Nephron (organoid): ENCODE data around the gene GYG2.
"Not testable (repeated sequence)": the region's sequence is repeated elsewhere in the genome, so short reads cannot be mapped to it uniquely, and the experiment has no call there.

ENCODE experiments used
- H3K27ac Mint-ChIP-seq, 3 experiments: 2 replicates each; pipeline ENCODE4 v1.8.0; 2020; ENCODE audit warnings: mixed read lengths in 3 of 3, mild to moderate bottlenecking in 2 of 3, moderate library complexity in 1 of 3
- H3K27me3 Mint-ChIP-seq: 2 replicates; pipeline ENCODE4 v1.8.0; 2021; ENCODE audit warnings: low read depth, mild to moderate bottlenecking, moderate library complexity, mixed read lengths
- H3K36me3 Mint-ChIP-seq: 2 replicates; pipeline ENCODE4 v1.8.0; 2020; ENCODE audit warnings: low read depth, mixed read lengths
- H3K4me1 Mint-ChIP-seq: 2 replicates; pipeline ENCODE4 v1.8.0; 2020; ENCODE audit warnings: mixed read lengths
- H3K4me3 Mint-ChIP-seq, 3 experiments: 2 replicates each; pipeline ENCODE4 v1.8.0; 2020; ENCODE audit warnings: mild to moderate bottlenecking in 3 of 3, mixed read lengths in 3 of 3, moderate library complexity in 2 of 3
- H3K9me3 Mint-ChIP-seq: 2 replicates; pipeline ENCODE4 v1.8.0; 2020; ENCODE audit warnings: mixed read lengths
- TF ChIP-seq, protein P1 (sequence below), 3 experiments: fragments of 200-600 bp; sonication (generic); IDR thresholded peaks; one replicate each; pipeline ENCODE4 v1.5.0; 2021; ENCODE audit warnings: antibody characterized with exemption in 3 of 3; ENCODE audit not compliant: unreplicated experiment in 3 of 3

The GYG2 gene

DNA sequence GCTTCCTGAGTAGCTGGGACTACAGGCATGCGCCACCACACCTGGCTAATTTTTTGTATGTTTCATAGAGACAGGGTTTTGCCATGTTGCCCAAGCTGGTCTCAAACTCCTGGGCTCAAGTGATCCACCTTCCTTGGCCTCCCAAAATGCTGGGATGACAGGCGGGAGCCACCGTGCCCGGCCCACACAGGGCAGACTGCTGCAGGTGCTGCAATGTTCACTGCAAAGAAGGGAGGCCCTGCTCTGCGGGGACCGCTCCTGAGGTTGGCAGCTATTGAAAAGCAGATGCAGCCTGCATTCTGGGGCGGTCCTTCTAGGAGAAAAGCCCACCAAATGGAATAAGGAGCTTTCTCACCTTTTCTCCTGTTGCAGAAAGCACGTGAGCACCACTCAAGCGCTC lies 95.4 kb downstream of the GYG2 start:
- Mint-ChIP-seq H3K4me3 (no peak overlapping the region), H3K4me1 (peaks cover 5% of the 10 kb centered on the region), H3K27ac (no peak overlapping the region), H3K9me3 (no peaks in the 10 kb centered on the region), H3K27me3 (no peaks in the 10 kb centered on the region), H3K36me3 (peaks cover 45% of the 10 kb centered on the region)
- TF ChIP-seq, protein P1, sequence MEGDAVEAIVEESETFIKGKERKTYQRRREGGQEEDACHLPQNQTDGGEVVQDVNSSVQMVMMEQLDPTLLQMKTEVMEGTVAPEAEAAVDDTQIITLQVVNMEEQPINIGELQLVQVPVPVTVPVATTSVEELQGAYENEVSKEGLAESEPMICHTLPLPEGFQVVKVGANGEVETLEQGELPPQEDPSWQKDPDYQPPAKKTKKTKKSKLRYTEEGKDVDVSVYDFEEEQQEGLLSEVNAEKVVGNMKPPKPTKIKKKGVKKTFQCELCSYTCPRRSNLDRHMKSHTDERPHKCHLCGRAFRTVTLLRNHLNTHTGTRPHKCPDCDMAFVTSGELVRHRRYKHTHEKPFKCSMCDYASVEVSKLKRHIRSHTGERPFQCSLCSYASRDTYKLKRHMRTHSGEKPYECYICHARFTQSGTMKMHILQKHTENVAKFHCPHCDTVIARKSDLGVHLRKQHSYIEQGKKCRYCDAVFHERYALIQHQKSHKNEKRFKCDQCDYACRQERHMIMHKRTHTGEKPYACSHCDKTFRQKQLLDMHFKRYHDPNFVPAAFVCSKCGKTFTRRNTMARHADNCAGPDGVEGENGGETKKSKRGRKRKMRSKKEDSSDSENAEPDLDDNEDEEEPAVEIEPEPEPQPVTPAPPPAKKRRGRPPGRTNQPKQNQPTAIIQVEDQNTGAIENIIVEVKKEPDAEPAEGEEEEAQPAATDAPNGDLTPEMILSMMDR (IDR thresholded peaks at IDR 0.05; ENCODE audit: unreplicated experiment in 3 of 3) = no peak

GRCh38 chrX:2926255-2926654 lies 97.5 kb downstream of the GYG2 start:
- not testable (repeated sequence) for H3K9me3 Mint-ChIP-seq, H3K4me1 Mint-ChIP-seq, H3K27me3 Mint-ChIP-seq
- Mint-ChIP-seq H3K27ac (peak overlapping the region; percentile 52 to 84 (median 83)), H3K36me3 (peaks cover 33% of the 10 kb centered on the region), H3K4me3 (peak overlapping the region; percentile 65 to 76 (median 68))

DNA sequence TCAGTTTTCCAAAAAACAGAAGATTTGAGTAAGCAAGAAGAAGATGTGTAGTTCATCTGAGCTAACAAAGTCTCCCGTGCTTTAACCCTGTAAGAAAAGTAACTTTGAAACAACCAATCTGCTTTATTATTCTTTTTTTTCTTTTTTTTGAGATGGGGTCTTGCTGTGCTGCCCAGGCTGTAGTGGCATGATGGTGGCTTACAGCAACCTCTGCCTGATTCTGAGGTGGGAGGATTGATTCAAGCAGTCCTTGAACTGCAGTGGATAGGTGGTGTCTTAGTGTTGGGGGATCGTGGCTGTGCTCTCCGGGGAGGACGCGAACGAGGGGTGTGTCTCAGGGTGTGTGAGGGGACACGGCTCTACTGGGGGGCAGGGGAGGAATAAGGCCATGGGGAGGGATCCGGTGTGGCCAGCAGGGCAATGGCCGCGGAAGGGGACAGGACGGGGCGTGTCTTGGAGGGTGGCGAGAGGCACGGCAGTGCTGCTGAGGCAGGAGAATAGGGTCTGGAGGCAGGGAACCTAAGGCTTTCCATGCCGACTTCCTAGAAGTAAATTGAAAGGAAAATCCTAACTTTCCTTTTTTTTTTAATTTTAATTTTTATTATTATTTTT lies 98.0 kb downstream of the GYG2 start:
- Mint-ChIP-seq H3K4me1 (peaks cover 5% of the 10 kb centered on the region), H3K27ac (peak overlapping the region; percentile 52 to 84 (median 83)), H3K27me3 (no peaks in the 10 kb centered on the region), H3K36me3 (peaks cover 32% of the 10 kb centered on the region), H3K4me3 (peak overlapping the region; percentile 65 to 76 (median 68)), H3K9me3 (peaks cover 6% of the 10 kb centered on the region)
- TF ChIP-seq, protein P1 (IDR thresholded peaks at IDR 0.05; ENCODE audit: unreplicated experiment in 3 of 3) = no peak

- Mint-ChIP-seq H3K4me3 (peak overlapping the region; percentile 94 to 96 (median 95)), H3K4me1 (peaks cover 5% of the 10 kb centered on the region), H3K27me3 (no peaks in the 10 kb centered on the region), H3K27ac (peak overlapping the region; percentile 96 to 100 (median 99)), H3K36me3 (peaks cover 32% of the 10 kb centered on the region), H3K9me3 (peaks cover 6% of the 10 kb centered on the region)
- TF ChIP-seq, protein P1 (IDR thresholded peaks at IDR 0.05; ENCODE audit: unreplicated experiment in 3 of 3) = no peak
Observed at GRCh38 chrX:2928191-2928582, 99.5 kb downstream of the GYG2 start.

GRCh38 chrX:2928583-2929434 lies 100.1 kb downstream of the GYG2 start, which contains the start of gene ARSD:
ARSD (minus strand) TSS chrX:2929339; CDS start chrX:2929275, 64 bp downstream.
- Mint-ChIP-seq H3K4me1 (peaks cover 5% of the 10 kb centered on the region), H3K4me3 (peak within 1 kb of the TSS; percentile 94 to 96 (median 95)), H3K9me3 (peaks cover 6% of the 10 kb centered on the region), H3K27ac (peak within 1 kb of the TSS; percentile 96 to 100 (median 99)), H3K27me3 (no peaks in the 10 kb centered on the region), H3K36me3 (peaks cover 26% of the 10 kb centered on the region)
- TF ChIP-seq, protein P1 (IDR thresholded peaks at IDR 0.05; ENCODE audit: unreplicated experiment in 3 of 3) = no peak

DNA sequence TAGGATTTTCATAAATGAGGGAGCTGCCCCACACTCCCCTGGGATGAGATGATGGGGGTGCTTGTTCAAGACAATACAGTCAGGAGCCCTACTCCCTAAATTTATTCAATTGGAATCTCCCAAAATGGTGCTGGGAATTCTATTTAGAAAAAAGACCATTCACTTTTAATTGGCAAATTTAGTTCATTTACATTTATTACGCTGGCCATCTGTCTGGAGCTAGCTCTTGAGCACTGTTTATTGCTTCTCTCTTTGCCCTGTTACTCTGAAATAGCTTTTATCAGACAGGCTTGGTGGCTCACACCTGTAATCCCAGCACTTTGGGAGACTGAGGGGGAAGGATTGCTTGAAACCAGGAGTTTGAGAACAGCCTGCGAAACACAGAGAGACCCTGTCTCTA lies 102.4 kb downstream of the GYG2 start:
- peak overlapping the region; percentile 45 to 52 (median 48) for H3K4me3 Mint-ChIP-seq
- peaks cover 3% of the 10 kb centered on the region for H3K27me3 Mint-ChIP-seq
- H3K4me1 Mint-ChIP-seq = peaks cover 5% of the 10 kb centered on the region
- TF ChIP-seq, protein P1 (IDR thresholded peaks at IDR 0.05; ENCODE audit: unreplicated experiment in 3 of 3) = no peak
- H3K9me3 Mint-ChIP-seq = peaks cover 6% of the 10 kb centered on the region
- H3K36me3 Mint-ChIP-seq = peaks cover 26% of the 10 kb centered on the region
- no peak overlapping the region for H3K27ac Mint-ChIP-seq
